ENCODE data around the gene WWOX. TPM values are rescaled to one million over a fixed set of nuclear protein-coding genes. Genes with fewer than 3 reads are reported as not detected.

WWOX gene
- total and polyA plus RNA-seq, 2 of the 8 experiments (the other 6 are each of a cell fraction or from before 2014, with no cell fraction given) = 5.4 to 16.7 TPM

DNA sequence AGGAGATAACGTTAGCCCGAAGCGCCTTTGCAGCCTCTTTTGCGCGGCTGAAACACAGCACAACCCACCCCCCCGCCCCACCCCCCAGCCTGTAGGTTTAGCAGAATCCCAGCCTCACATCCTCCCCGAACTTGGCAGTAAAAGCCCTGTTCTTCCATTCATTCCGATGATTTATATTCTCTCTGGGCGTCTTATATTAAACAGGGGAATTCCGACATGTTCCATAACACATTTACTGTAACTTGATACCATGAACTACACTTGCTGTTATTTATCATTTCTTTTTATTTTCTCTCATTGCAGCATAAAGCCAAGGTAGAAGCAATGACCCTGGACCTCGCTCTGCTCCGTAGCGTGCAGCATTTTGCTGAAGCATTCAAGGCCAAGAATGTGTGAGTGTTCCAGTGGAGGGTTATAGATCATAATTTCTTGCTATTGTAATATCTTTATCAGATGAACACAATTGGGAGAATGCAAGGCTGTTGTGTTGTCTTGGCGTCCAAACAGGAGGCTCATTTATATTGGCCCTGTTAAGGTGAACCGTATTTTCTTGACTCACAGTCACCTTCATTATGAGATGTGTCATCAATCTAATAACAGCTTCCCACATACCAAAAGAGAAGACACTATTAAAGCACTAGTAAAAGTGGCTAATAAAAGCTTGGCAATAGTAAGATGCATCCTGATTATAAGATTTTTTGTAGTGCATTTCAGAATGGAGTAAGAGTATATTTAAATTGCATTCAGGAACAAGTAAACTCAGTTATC, 287.3 kb downstream of the WWOX start:
- H3K56ac ChIP-seq (replicated peaks; ENCODE audit: insufficient read length, low read depth, low read length) = no peak overlapping the region
- H3K79me2 ChIP-seq (ENCODE audit: control insufficient read depth in 1 of 2, insufficient read depth in 2 of 2, low read length in 2 of 2) = no peaks in the 10 kb centered on the region
- H3K4me2 ChIP-seq (ENCODE audit: insufficient read depth in 1 of 2, low read depth in 2 of 2, low read length in 2 of 2) = no peak overlapping the region
- POLR2A ChIA-PET (ENCODE audit: partially characterized antibody) = no interaction called here
- 92% methylated on average over 12 of the region's 15 CpGs; no CpG with 5 or more reads in 1 of the 2 experiments for WGBS, 2 experiments (ENCODE audit: extremely low coverage in 1 of 2, insufficient coverage in 1 of 2, insufficient read length in 1 of 2, insufficient replicate concordance in 2 of 2, low coverage in 1 of 2, low lambda C conversion rate in 2 of 2, missing lambda C conversion rate in 1 of 2)
- H2BK5ac ChIP-seq (ENCODE audit: low read depth, low read length) = no peak overlapping the region
- H3K14ac ChIP-seq (ENCODE audit: insufficient read length) = no peak overlapping the region
- no peak overlapping the region for H2BK15ac ChIP-seq (ENCODE audit: low read length)
- no peaks in the 10 kb centered on the region for H3K23me2 ChIP-seq (ENCODE audit: low read depth, low read length)
- H2AFZ ChIP-seq (ENCODE audit: low read length) = no peak overlapping the region
- no peak overlapping the region for H4K8ac ChIP-seq (ENCODE audit: extremely low read depth, insufficient read depth, low read length)
- no peak overlapping the region for H4K5ac ChIP-seq (ENCODE audit: insufficient read length, low read depth, low read length)
- H3K9ac ChIP-seq (replicated peaks in 1 of 4; ENCODE audit: extremely low read depth in 1 of 4, low read depth in 3 of 4, low read length in 3 of 4) = no peak overlapping the region
- no peaks in the 10 kb centered on the region for H3K79me1 ChIP-seq (ENCODE audit: low read depth, low read length)
- no peak overlapping the region for H2AK5ac ChIP-seq (ENCODE audit: low read depth, low read length)
- H3K27me3 ChIP-seq (replicated peaks in 1 of 4; ENCODE audit: control insufficient read depth in 3 of 4, extremely low read depth in 1 of 4, insufficient read depth in 3 of 4, low read length in 3 of 4) = no peaks in the 10 kb centered on the region
- H3K23ac ChIP-seq (ENCODE audit: insufficient read length) = no peak overlapping the region
- no peak overlapping the region for H4K91ac ChIP-seq (replicated peaks; ENCODE audit: insufficient read length, low read length)
- H3K4me1 ChIP-seq (replicated peaks in 1 of 4; ENCODE audit: control insufficient read depth in 3 of 4, insufficient read depth in 4 of 4, low read length in 3 of 4) = peaks cover 0 to 8% (median 0%) of the 10 kb centered on the region in 4 experiments; a peak in 1 of 7 replicates
- H2BK120ac ChIP-seq (replicated peaks; ENCODE audit: low read depth, low read length) = no peak overlapping the region
- no peak overlapping the region for H2BK12ac ChIP-seq (ENCODE audit: low read depth, low read length)
- no peak overlapping the region for H3K4ac ChIP-seq (replicated peaks; ENCODE audit: insufficient read length, low read depth, low read length)
- TF ChIP-seq SP4 (IDR thresholded peaks at IDR 0.05; ENCODE audit: low read length) = no peak
- TF ChIP-seq SIX5 (IDR thresholded peaks at IDR 0.05; ENCODE audit: low read depth, low read length) = no peak
- no peak for TF ChIP-seq CREB1 (IDR thresholded peaks at IDR 0.05)
- TF ChIP-seq BCL11A (IDR thresholded peaks at IDR 0.05; ENCODE audit: low read depth in 2 of 2, low read length in 2 of 2) = no peak
- TF ChIP-seq EZH2 (IDR thresholded peaks at IDR 0.05; ENCODE audit: low read depth, low read length, severe bottlenecking) = no peak
- no peak for TF ChIP-seq TEAD4 (IDR thresholded peaks at IDR 0.05; ENCODE audit: low read depth, low read length)
- no peak for TF ChIP-seq TAF7 (optimal IDR thresholded peaks at IDR 0.05; ENCODE audit: borderline replicate concordance, low read depth, low read length)
- no peak for TF ChIP-seq JUND (IDR thresholded peaks at IDR 0.05; ENCODE audit: low read length)
- DNase-seq (ENCODE audit: low read depth in 1 of 2, low spot score in 2 of 2) (no peak), FAIRE-seq (no peak)
- no peaks in the 10 kb centered on the region for H4K20me1 ChIP-seq (replicated peaks in 1 of 2; ENCODE audit: control insufficient read depth in 1 of 2, insufficient read depth in 2 of 2, low read length in 2 of 2)
- no peak overlapping the region for H3K27ac ChIP-seq (ENCODE audit: low read depth, low read length)
- H2BK20ac ChIP-seq (ENCODE audit: low read length) = no peak overlapping the region
- H3K18ac ChIP-seq (ENCODE audit: extremely low read depth, low read length) = no peak overlapping the region
- H3K4me3 ChIP-seq (ENCODE audit: extremely low read depth in 1 of 4, insufficient read depth in 2 of 4, low read depth in 3 of 4, low read length in 4 of 4) = no peak overlapping the region
- H3K36me3 ChIP-seq (ENCODE audit: control insufficient read depth in 2 of 4, insufficient read depth in 4 of 4, low read length in 3 of 4) = no peaks in the 10 kb centered on the region
- H3K9me3 ChIP-seq (ENCODE audit: insufficient read depth in 2 of 2, low read depth in 1 of 2, low read length in 1 of 2) = no peaks in the 10 kb centered on the region; a peak in 1 of 4 replicates
- CTCF ChIA-PET (ENCODE audit: partially characterized antibody) = interaction anchor here (1.6 kb wide), 1 partner anchor 10 kb away, joined by 10 read pairs; no protein-coding TSS in a partner anchor

Data from H1 (cell line).